Measurements from ENCODE around the gene GABRD. TPM values are rescaled to one million over a fixed set of nuclear protein-coding genes. Genes with fewer than 3 reads are reported as not detected.

GABRD gene, protein sequence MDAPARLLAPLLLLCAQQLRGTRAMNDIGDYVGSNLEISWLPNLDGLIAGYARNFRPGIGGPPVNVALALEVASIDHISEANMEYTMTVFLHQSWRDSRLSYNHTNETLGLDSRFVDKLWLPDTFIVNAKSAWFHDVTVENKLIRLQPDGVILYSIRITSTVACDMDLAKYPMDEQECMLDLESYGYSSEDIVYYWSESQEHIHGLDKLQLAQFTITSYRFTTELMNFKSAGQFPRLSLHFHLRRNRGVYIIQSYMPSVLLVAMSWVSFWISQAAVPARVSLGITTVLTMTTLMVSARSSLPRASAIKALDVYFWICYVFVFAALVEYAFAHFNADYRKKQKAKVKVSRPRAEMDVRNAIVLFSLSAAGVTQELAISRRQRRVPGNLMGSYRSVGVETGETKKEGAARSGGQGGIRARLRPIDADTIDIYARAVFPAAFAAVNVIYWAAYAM
- total RNA-seq (under 1 TPM in 3 of 6 donors, not detected in 3; 0.12 to 0.61 (median 0.25) TPM), polyA plus RNA-seq (under 1 TPM; 0.09 to 0.15 TPM)

DNA sequence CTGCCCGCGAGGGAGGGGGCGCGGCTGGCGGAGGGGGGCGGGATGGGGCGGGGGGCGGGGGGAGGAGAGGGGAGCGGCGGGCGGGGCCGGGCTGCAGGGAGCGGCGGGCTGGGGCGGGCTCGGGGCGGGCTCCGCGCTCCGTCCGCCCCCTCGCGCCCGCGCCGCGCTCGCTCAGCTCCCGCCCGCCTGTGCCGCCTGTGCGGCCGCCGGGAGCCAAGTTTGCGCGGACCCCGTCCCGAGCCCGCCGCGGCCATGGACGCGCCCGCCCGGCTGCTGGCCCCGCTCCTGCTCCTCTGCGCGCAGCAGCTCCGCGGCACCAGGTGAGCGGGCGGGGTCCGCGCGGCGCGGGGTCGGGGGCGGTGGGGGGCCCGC, at the start of gene GABRD:
TSS of gene GABRD (plus strand) at position 174 of the 372 bp plus-strand sequence. CDS start at position 253, 79 bp downstream.
- FAIRE-seq (no peak), DNase-seq (no peak), ATAC-seq (peak in 2 of 4 donors; percentile 53 to 61)
- Histone ChIP-seq H3K9me3 (no peaks in the 10 kb centered on the region), H3K27me3 (peaks cover 0 to 20% (median 6%) of the 10 kb centered on the region in 4 donors), H3K4me3 (peak within 1 kb of the TSS in 2 of 4 donors; percentile 27 to 41), H3K27ac (no peak within 1 kb of the TSS), H3K4me1 (peaks cover 0 to 5% (median 0%) of the 10 kb centered on the region in 3 donors), H3K36me3 (no peaks in the 10 kb centered on the region)
- WGBS, 2 donors = 0 to 1% methylated on average over 14 to 48 of the region's 60 CpGs
- TF ChIP-seq, protein P1, sequence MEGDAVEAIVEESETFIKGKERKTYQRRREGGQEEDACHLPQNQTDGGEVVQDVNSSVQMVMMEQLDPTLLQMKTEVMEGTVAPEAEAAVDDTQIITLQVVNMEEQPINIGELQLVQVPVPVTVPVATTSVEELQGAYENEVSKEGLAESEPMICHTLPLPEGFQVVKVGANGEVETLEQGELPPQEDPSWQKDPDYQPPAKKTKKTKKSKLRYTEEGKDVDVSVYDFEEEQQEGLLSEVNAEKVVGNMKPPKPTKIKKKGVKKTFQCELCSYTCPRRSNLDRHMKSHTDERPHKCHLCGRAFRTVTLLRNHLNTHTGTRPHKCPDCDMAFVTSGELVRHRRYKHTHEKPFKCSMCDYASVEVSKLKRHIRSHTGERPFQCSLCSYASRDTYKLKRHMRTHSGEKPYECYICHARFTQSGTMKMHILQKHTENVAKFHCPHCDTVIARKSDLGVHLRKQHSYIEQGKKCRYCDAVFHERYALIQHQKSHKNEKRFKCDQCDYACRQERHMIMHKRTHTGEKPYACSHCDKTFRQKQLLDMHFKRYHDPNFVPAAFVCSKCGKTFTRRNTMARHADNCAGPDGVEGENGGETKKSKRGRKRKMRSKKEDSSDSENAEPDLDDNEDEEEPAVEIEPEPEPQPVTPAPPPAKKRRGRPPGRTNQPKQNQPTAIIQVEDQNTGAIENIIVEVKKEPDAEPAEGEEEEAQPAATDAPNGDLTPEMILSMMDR (IDR thresholded peaks at IDR 0.05) = no peak
- intact Hi-C loops (cut with DNase I) = no loop called here

- Histone ChIP-seq H3K4me1 (no peaks in the 10 kb centered on the region), H3K27ac (no peak overlapping the region), H3K36me3 (no peaks in the 10 kb centered on the region), H3K27me3 (no peaks in the 10 kb centered on the region), H3K9me3 (no peaks in the 10 kb centered on the region), H3K4me3 (no peak overlapping the region)
- WGBS, 2 donors = 65 to 67% methylated on average over 9 to 10 of the region's 10 CpGs
- intact Hi-C loops (cut with DNase I) = loop anchor here in 1 of 3 donors (10.0 kb wide), 1 partner anchor 65 kb away; no protein-coding TSS in a partner anchor
- DNase-seq (peak in 1 of 6 donors; percentile 52), FAIRE-seq (no peak), ATAC-seq (no peak)
- TF ChIP-seq, protein P1 (IDR thresholded peaks at IDR 0.05) = no peak
Observed at GRCh38 chr1:1969505-1969900, 49.6 kb upstream of the GABRD start.

DNA sequence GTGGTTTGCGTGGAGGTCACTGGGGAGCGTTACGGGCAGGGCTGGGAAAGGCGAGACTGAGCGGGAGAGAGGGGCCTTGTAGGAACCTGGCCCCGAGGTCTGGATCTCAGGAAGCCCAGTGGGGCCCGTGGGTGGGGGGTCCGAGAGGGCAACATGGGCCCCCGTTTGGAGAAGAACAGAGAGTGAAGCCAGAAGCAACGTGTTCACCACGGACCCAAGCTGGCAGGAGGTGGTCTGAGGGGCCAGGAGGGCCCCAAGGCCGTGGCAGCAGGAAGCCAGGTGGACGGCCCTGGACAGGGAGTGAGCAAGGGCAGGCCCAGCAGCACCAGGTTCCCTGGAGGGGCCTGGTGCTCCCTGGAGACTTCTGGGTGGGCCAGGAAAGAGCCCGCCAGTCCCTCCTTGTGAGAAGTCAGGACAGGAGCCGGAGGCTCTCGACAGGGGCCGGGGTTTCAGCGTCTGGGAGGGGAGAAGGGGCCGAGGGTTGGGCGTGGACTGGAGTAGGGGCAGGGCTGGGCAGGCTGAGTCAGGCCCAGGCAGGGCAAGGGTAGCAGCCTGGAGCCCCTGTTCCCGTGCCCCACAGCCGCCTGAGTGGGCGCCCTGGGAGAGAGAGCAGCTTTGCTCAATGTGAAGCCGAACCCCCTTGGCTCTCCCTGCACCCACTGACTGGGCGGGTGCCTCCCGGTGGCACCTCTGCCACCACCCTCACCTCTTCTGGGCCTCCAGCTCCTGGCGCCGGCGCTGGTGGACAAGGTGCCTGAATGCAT, 49.0 kb upstream of the GABRD start:
- FAIRE-seq (no peak), DNase-seq (peak in 1 of 6 donors; percentile 66), ATAC-seq (no peak)
- Histone ChIP-seq H3K27ac (no peak overlapping the region), H3K27me3 (no peaks in the 10 kb centered on the region), H3K36me3 (no peaks in the 10 kb centered on the region), H3K9me3 (no peaks in the 10 kb centered on the region), H3K4me3 (no peak overlapping the region), H3K4me1 (no peaks in the 10 kb centered on the region)
- intact Hi-C loops (cut with DNase I) = loop anchor here in 1 of 3 donors (10.0 kb wide), 1 partner anchor 65 kb away; no protein-coding TSS in a partner anchor
- TF ChIP-seq, protein P1 (IDR thresholded peaks at IDR 0.05) = no peak
- WGBS, 2 donors = 67 to 75% methylated on average over 26 to 29 of the region's 29 CpGs

- intact Hi-C loops (cut with DNase I) = no loop called here
- DNase-seq (no peak), ATAC-seq (no peak), FAIRE-seq (no peak)
- Histone ChIP-seq H3K27ac (no peak overlapping the region), H3K4me1 (no peaks in the 10 kb centered on the region), H3K36me3 (no peaks in the 10 kb centered on the region), H3K4me3 (no peak overlapping the region), H3K27me3 (no peaks in the 10 kb centered on the region), H3K9me3 (no peaks in the 10 kb centered on the region)
- TF ChIP-seq, protein P1 (IDR thresholded peaks at IDR 0.05) = no peak
- 79 to 85% methylated on average over 17 of the region's 17 CpGs for WGBS, 2 donors
Observed at GRCh38 chr1:1971017-1971416, 48.1 kb upstream of the GABRD start.
